WERI-Rb-1 (cell line): ENCODE results near the gene HOXB13.

Source experiments
- DNase-seq: peaks from one replicate; pipeline ENCODE4 v3.0.0-alpha.2; 2020
- H3K27ac ChIP-seq: fragments of 250-450 bp; sonication (Bioruptor Pico); 2 replicates; pipeline ENCODE4 v1.5.1; 2020; ENCODE audit warnings: mild to moderate bottlenecking, moderate library complexity
- H3K27me3 ChIP-seq: fragments of 250-450 bp; sonication (Bioruptor Pico); 2 replicates; pipeline ENCODE4 v1.5.1; 2021; ENCODE audit warnings: mild to moderate bottlenecking, low read depth, moderate library complexity; ENCODE audit not compliant: insufficient read depth, severe bottlenecking
- H3K36me3 ChIP-seq: fragments of 250-450 bp; sonication (Bioruptor Pico); 2 replicates; pipeline ENCODE4 v1.5.1; 2020; ENCODE audit warnings: mild to moderate bottlenecking, moderate library complexity
- H3K4me3 ChIP-seq: 2 replicates; pipeline ENCODE4 v1.5.1; 2011; ENCODE audit warnings: low read depth, mild to moderate bottlenecking, control low read depth, low read length
- H3K9me3 ChIP-seq: fragments of 250-450 bp; sonication (Bioruptor Pico); 2 replicates; pipeline ENCODE4 v1.5.1; 2021; ENCODE audit warnings: mild to moderate bottlenecking, moderate library complexity; ENCODE audit not compliant: severe bottlenecking
- TF ChIP-seq, protein P1 (sequence below): IDR thresholded peaks from 2 replicates; pipeline ENCODE4 v1.5.1; 2011; ENCODE audit warnings: low read depth, mild to moderate bottlenecking, control low read depth, inconsistent platforms, low read length

The HOXB13 gene

DNA sequence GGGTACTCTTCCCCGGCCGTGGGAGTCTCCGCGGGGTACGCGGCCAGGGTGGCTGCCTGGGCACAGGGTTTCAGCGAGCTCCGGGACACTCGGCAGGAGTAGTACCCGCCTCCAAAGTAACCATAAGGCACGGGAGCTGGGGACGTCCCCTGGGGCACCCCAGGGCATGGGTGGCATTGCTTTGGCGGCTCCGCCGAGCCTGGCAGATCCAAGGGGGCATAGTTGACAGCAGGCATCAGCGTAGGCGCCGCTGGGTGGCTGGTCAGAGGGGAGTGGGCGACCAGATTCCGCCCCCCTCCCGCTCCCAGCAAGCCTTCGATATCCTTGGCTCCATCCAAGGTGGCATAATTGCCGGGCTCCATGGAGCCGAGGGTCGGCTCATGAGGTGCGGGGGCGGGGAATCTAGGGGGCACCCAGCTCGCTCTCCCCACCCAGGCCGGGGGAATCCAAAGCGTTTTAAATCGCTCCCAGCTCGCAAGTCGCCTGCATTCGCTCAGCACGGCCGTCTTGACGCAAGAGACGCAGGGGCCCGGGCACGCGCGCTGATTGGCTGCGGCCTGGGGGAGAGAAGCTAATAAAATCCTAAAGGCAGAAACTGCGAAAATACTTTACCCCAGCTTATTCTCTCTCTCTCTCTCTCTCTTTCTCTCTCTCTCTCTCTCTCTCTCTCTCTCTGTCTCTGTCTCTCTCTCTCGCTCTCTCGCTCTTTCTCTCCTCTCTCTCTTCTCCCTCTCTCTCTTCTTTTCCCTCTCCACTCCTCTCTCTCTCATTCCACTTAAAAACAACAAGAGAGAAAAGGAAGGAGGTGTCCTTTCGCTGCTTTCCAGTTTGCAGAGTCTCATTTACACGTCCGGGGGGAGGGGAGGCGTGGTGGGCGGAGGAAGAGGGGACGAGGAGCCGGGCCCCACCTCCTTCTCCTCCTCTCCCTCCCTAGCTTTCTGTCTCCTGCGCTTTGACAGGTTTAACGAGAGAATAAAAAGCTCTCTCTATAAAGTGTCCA is at the start of gene HOXB13:
Gene HOXB13 (minus strand): TSS at position 519 of the 1,000 bp plus-strand sequence. CDS start 157 bp downstream, at position 362.
- TF ChIP-seq, protein P1, sequence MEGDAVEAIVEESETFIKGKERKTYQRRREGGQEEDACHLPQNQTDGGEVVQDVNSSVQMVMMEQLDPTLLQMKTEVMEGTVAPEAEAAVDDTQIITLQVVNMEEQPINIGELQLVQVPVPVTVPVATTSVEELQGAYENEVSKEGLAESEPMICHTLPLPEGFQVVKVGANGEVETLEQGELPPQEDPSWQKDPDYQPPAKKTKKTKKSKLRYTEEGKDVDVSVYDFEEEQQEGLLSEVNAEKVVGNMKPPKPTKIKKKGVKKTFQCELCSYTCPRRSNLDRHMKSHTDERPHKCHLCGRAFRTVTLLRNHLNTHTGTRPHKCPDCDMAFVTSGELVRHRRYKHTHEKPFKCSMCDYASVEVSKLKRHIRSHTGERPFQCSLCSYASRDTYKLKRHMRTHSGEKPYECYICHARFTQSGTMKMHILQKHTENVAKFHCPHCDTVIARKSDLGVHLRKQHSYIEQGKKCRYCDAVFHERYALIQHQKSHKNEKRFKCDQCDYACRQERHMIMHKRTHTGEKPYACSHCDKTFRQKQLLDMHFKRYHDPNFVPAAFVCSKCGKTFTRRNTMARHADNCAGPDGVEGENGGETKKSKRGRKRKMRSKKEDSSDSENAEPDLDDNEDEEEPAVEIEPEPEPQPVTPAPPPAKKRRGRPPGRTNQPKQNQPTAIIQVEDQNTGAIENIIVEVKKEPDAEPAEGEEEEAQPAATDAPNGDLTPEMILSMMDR = no peak
- H3K9me3 ChIP-seq = peaks cover 13% of the 10 kb centered on the region
- peak; percentile 75 for DNase-seq
- H3K27me3 ChIP-seq = peaks cover 98% of the 10 kb centered on the region
- H3K4me3 ChIP-seq = peak within 1 kb of the TSS; percentile 47
- H3K27ac ChIP-seq = no peak within 1 kb of the TSS
- no peaks in the 10 kb centered on the region for H3K36me3 ChIP-seq

DNA sequence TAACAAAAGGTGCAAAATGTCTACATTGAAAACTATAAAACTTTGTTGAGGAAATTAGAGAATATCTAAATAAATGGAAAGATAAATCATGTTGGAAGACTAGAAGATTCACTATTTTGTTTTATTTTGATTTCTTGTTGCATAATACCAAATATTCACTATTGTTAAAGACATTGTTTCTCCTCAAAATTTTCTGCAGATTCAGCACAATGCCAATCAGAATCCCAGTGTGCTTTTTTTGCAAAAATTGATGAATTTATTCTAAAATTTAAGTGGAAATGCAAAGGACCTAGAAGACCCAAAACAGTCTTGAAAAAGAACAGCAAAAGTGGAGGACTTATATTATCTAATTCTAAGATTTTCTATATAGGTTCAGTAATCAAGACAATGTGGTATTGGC is 48.1 kb upstream of the HOXB13 start:
- peaks cover 10% of the 10 kb centered on the region for H3K9me3 ChIP-seq
- TF ChIP-seq, protein P1 = no peak
- peaks cover 68% of the 10 kb centered on the region for H3K27me3 ChIP-seq
- no peak for DNase-seq
- no peaks in the 10 kb centered on the region for H3K36me3 ChIP-seq
- H3K27ac ChIP-seq = no peak overlapping the region
- H3K4me3 ChIP-seq = no peak overlapping the region

DNA sequence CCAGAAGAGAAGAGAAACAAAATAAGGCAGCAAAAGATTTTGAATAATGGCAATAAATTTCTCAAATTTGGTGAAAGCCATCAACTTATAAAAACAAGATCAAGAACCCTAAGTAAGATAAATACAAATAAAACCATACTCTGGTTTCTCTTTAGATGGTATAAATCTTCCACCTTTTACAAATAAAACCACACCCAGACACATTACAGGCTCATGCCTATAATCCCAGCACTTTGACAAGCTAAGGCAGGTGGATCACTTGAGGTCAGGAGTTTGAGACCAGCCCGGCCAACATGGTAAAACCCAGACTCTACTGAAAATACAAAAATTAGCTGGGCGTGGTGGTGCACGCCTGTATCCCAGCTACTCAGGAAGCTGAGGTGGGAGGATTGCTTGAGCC is 44.7 kb upstream of the HOXB13 start:
- Histone ChIP-seq H3K27ac (no peak overlapping the region), H3K9me3 (peaks cover 10% of the 10 kb centered on the region), H3K4me3 (no peak overlapping the region), H3K27me3 (peaks cover 82% of the 10 kb centered on the region), H3K36me3 (no peaks in the 10 kb centered on the region)
- TF ChIP-seq, protein P1 = no peak
- no peak for DNase-seq

GRCh38 chr17:48770954-48771353 is 42.4 kb upstream of the HOXB13 start:
- no peak overlapping the region for H3K27ac ChIP-seq
- no peaks in the 10 kb centered on the region for H3K36me3 ChIP-seq
- H3K4me3 ChIP-seq = no peak overlapping the region
- peaks cover 86% of the 10 kb centered on the region for H3K27me3 ChIP-seq
- DNase-seq = no peak
- TF ChIP-seq, protein P1 = no peak
- peaks cover 7% of the 10 kb centered on the region for H3K9me3 ChIP-seq

DNA sequence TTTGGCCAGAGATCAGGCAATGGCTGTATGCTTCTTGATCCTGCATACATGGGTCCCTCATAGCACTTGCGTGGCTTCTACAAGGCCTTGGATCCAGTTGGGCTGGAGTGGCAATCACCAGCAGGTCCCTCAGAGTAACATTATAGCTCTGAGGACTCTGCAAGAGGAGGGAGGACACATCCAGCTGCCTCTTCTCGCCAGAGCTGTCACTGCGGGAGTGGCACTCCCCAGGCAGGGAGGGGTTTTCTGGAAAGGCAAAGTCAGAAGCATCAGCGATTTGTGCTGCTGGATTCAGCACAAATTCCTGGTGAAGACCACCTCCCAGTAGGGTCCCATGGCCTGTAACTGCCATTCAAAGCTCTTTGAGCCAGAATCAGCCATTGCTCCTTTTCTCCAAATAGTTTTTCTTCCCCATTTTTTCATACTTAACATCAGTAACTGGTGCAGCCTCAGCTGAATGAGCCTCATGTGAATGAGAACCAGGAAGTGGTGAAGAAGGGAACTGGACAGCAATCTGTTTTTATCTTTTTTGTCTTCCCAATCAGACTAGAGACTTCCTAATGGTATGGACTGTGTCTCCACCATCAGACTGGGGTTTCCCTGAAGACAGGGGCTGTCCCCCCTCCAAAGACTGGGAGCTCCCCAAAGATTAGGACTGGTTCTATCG is 40.6 kb upstream of the HOXB13 start:
- Histone ChIP-seq H3K27me3 (peaks cover 96% of the 10 kb centered on the region), H3K4me3 (no peak overlapping the region), H3K36me3 (no peaks in the 10 kb centered on the region), H3K27ac (no peak overlapping the region), H3K9me3 (no peaks in the 10 kb centered on the region)
- no peak for DNase-seq
- TF ChIP-seq, protein P1 = no peak
